IPS DF 19.7 (cell line): ENCODE measurements around the gene NDUFB11.

Experiments
- DNase-seq: peaks from one replicate; pipeline ENCODE4 v3.0.0-alpha.2; 2013; ENCODE audit warnings: low read depth, low spot score

Gene NDUFB11

DNA sequence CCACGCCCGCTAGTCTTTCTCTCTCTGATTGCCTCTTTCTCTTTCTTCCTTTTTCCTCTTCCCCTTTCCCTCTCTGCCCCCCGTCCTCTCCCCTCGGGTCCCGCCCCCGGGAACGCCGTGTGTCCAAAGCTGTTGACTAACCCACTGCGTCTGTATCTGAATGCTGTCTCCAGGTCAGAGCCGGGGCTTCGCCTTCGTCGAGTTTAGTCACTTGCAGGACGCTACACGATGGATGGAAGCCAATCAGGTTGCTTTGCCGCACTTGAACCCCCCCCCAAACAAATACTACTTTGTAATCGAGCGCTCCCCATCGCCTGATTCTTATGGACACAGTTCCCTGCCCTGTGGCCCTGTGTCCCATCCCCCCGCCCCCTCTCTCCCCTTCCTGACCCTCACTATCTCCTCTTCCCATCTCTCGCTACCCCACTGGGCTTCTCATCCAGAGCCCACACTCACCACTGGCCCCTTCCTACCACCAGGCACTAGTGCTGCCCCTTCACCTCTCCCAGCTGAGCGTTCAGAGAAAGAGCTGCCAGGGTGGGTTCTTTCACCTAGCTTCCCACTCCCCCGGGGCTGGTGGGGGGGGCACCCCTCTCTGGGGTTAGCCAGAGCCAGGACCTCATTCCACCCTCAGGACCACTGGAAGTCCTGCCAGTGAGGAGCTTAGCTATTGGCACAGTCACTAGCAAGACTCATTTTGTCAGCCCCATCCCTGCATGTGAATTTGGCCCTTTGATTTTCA lies 30.5 kb upstream of the NDUFB11 start:
- DNase-seq: no peak

DNA sequence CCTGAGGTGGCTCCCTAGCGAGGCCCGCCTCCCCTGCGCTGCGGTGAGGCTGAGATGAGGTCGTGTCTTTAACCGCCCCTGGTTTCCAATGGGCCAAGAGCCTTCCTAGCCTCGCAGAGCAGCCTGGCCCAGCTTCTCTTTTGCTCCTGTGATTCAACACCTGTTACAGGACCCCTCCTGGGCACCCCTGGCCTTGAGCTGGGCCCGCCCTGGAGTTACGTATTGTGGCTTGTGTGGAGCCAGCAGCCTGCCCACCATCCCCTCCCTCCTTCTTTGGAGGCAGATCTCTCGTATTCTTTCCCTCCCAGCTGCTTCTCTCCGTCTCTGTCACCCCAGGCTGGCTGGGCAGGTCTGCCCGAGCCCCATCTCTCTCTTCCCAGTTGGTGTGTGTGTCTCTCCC lies 29.9 kb upstream of the NDUFB11 start:
- DNase-seq: no peak

DNA sequence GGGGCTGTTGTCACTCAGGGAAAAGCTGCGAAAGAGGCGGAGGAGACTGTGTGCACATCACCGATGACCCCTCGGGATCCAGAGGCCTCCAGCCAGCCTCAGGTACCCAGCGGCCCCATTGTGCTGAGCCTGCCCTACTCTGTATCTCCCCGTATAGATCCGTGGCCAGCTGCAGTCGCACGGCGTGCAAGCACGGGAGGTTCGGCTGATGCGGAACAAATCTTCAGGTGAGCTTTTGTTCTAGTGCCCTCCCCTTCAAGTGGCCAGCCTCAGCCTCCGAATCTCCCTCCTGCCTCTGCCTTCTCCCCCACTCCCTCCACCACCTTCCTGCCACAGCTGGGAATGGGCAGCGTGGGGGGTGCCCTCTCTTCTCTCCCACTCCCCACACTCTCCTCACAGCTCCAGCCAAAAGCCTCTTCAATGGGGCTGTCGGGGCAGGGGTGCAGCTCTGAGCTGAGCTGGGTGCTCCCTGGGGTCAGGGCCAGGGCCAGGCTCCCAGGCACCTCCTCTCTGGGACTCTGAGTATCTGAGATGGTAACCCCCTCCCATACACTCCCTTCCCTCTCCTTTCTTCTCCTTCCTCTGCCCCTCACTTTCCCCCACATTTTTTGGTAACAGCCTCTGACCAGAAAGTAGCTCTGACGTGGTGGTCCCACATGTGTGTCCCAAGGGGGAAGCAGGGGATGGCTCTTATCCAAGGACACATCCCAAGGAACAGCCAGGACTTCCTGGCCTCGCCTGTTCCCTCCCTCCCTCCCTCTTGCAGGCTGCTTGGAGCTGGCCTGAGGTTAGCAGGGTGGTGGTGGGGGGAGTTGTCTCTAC lies 28.7 kb upstream of the NDUFB11 start:
- no peak for DNase-seq

DNA sequence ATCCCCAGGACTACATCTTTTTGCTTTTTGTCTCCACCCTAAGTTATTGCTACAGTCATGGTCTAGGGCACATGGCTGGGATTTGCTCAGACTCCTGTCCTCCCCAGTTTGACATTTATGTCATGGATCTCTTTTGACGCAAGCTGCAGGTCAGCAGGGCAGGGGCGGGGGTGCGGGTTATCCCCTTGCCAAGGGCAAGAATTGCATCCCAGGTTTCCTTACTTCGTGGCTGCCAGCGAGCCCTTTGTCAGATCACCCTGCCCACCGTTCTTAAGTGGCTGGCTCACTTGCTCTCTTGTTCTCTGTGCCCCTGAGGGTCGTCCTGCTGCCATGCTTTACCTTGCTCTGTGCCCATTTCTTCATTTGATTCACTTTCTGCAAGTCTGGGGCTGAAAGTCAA lies 28.0 kb upstream of the NDUFB11 start:
- no peak for DNase-seq

DNA sequence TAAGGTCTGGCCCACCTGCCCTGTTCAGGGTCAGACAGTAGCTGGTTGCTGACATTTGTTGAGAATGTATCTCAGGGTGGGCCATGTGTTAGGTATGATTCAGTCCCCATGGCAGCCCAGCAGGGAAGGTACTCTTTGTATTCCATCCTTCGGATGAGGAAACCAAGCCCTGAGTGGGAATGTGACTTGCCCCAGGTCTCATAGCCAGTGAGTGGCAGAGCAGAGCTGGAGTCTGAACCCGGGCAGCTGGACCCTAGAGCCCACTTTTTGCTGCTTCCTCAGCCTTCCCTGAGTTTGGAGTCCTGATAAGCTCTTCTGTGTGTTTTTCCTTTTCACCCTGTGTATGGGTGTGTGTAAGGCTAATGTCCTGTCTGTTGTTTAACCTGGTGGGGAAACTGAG lies 27.5 kb upstream of the NDUFB11 start:
- no peak for DNase-seq

DNA sequence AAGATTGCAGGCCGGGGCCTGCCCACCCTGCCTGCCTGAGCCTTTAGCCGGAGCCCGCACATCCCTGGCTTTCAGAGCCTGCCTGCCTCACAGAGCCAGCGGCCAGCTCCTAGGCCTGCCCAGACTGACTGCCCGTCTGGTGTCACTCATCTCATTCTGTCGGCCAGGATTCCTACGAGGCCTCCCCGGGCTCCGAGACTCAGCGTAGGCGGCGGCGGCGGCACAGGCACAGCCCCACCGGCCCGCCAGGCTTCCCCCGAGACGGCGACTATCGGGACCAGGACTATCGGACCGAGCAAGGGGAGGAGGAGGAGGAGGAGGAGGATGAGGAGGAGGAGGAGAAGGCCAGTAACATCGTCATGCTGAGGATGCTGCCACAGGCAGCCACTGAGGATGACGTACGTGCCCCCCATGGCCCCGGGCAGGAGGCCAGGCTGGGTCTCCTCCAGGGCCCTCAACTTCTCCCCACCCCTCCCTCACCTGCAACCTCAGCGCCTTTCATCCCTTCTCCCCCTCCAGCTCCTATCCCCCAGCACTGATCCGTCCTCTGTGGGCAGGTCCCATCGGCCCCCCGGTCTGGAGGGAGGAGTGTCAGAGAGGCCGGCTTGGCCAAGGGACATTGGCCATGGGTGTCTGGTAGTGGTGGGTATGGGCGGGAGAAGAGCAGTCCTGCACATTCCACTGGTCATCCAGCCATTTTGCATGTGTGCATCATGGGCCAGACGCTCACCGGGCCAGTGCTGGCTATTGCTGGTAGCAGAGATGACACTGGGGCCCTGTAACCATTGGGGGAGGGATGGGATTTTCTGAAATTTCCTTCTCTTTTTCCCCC lies 26.6 kb upstream of the NDUFB11 start:
- no peak for DNase-seq

DNA sequence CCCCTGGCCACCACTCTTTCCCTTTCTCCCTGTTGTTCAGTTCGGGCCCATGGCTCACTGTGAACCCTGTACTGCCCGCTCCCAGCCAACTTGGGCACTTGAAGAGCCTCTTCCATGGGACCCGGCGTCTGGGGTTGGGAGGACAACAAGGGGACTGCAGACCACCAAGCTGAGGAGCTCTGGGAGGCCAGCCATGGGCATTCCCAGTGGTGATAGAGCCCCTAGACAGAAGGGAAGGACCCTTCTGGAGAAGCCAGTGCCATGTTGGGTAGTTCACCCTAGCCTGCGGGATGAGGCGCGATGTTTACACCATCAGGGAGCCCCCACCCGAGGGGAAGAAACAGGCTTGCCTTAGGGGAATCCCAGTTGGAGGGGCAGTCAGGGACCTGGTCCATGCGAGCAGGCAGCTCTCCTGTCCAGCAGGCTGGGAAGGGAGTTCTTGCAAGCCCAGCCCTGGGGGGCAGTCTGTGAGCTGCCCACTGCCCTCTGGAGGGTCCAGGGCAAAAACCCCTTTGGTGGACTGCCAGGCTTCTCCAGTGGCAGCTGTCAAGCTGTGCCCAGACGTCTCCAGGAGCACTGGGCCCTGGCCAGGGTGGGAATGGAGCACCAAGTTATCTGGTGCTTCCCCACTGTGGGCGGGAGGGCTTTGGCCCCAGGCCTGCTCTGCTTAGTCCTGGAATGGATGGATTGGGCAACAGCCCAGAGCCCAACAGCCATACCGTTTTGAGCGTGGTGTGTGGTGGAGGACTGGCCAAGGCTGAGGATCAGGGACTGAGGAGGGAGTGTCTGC lies 25.4 kb upstream of the NDUFB11 start:
- no peak for DNase-seq

DNA sequence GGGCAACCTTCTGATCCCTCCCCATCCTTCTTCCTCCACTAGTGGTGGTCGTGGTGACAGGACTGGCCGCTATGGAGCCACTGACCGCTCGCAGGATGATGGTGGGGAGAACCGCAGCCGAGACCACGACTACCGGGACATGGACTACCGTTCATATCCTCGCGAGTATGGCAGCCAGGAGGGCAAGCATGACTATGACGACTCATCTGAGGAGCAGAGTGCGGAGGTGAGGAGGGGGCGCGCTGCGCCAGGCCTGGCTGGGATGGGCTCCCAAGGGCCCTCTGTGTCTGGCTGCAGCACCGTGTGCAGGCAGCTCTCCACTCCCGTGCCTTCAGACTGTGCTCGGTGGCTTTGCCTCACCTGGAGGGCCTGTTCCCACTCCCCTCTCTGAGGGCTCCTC lies 24.8 kb upstream of the NDUFB11 start:
- DNase-seq: no peak

DNA sequence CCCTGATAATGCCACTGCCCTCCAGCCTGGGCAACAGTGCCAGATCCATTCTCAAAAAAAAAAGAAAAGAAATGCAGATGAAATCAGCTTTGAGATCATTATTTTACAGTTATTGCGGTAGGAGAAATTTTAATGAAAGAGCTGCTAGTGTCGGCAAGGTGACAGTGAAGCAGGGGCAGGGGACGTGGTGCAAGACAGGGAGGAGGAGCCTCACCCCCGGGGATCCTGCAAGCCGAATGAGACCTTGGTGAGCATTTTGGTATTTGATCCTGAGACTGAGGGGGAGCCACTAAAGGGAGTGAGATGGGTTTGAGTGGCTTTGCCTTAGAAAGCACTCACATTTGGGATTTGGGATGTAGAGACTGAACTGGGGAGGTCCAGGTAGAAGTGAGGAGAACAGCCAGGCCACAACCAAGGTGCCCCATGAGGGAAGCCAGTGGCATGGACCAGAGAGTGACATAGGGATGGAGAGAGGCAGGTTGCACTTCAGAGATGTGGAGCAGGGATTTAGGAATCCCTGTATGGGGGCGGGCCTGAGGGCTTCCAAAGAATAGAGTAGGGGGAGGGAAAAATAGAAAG lies 24.1 kb upstream of the NDUFB11 start:
- DNase-seq: no peak

DNA sequence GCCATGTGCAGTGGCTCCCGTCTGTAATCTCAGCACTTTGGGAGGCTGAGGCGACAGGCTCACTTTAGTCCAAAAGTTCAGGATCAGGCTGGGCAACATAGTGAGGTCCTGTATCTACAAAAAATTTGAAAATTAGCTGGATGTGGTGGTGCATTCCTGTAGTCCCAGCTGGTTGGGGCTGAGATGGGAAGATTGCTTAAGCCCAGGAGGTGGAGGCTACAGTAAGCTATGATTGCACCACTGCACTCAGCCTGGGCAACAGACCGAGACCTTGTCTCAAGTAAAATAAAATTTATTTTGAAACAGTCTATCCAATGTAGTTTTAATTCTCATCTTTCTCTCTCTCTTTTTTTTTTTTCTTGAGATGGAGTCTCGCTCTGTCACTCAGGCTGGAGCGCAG lies 21.6 kb upstream of the NDUFB11 start:
- DNase-seq: no peak

DNA sequence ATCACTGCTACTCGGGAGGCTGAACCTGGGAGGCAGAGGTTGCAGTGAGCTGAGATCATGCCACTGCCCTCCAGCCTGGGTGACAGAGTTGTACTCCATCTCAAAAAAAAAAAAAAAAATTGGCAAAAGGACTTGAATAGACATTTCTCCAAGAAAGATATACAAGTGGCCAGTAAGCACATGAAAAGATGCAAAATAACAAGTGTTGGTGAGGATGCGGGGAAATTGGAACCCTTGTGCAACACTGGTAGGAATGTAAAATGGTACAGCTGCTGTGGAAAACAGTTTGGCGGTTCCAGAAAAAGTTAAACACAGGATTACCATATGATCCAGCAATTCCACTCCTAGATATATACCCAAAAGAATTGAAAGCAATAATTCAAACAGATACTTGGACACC lies 19.9 kb upstream of the NDUFB11 start:
- no peak for DNase-seq

DNA sequence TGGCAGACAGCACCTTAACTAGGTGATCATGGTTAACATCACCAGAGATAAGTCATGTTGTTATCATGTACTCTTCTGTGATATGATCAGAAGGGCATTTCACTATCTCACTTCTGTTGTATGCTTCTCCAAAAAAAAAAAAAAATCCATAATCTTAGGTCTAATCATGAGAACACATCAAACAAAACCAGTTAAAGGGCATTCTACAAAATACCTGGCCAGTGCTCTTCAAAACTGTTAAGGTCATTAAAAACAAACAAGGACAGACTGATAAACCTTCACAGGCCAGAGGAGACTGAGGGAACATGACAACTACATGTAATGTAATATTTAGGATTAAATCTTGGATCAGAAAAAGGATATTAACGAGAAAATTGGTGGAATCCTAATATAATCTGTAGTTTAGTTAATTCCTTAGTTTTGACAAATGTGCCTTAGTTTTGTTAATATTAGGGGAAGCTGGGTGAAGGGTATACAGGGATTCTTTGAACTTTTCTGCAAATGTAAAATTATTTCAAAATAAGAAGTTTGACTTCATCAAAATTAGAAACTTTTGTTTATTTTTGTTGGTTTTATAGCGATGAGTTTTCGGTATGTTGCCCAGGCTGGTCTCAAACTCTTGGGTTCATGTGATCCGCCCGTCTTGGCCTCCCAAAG lies 18.6 kb upstream of the NDUFB11 start:
- DNase-seq: no peak

DNA sequence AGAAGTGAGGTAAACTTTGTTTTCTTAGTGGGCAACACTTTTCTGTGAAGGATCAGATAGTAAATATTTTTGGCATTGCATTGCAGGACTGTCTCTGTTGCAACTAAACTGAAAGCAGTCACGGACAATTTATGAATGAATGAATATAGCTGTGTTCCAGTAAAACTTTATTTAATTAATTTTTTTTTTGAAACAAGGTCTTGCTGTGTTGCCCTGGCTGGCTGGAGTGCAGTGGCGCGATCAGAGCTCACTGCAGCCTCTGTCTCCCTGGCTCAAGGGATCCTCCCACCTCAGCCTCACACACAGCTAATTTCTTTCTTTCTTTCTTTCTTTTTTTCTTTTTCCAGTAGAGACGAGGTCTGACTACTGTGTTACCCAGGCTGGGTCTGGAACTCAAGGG lies 16.3 kb upstream of the NDUFB11 start:
- no peak for DNase-seq

DNA sequence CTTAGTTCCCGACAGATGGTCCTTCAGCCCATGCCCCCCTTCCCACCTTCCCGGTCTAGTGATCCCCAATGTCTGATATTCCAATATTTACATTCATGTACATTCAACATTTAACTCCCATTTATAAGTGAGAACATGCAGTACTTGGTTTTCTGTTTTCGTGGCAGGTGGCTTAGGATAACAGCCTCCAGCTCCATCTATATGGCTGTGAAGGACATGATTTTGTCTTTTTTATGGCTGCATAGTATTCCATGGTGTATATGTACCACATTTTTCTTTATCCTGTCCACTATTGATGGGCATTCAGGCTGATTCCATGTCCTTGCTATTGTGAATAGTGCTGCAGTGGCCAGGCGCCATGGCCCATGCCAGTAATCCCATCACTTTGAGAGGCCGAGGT lies 14.3 kb upstream of the NDUFB11 start:
- DNase-seq: no peak

DNA sequence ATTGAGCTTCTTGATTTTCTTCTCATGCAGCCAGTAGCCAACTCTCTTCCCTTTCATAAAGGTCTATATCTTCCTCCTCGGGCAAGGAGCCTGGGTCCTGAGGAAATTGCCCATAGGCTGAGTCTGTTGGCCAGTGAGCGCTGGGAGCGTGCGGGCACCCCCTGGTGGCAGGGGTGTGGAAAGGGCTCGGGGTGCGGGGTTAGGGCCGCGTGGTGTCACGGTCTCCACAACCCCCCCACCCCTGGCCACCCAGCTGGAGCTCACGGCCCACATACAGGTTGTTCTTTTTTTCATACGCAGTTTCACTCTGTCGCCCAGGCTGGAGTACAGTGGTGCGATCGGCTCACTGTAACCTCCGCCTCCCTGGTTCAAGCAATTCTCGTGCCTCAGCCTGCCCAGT lies 13.6 kb upstream of the NDUFB11 start:
- no peak for DNase-seq

DNA sequence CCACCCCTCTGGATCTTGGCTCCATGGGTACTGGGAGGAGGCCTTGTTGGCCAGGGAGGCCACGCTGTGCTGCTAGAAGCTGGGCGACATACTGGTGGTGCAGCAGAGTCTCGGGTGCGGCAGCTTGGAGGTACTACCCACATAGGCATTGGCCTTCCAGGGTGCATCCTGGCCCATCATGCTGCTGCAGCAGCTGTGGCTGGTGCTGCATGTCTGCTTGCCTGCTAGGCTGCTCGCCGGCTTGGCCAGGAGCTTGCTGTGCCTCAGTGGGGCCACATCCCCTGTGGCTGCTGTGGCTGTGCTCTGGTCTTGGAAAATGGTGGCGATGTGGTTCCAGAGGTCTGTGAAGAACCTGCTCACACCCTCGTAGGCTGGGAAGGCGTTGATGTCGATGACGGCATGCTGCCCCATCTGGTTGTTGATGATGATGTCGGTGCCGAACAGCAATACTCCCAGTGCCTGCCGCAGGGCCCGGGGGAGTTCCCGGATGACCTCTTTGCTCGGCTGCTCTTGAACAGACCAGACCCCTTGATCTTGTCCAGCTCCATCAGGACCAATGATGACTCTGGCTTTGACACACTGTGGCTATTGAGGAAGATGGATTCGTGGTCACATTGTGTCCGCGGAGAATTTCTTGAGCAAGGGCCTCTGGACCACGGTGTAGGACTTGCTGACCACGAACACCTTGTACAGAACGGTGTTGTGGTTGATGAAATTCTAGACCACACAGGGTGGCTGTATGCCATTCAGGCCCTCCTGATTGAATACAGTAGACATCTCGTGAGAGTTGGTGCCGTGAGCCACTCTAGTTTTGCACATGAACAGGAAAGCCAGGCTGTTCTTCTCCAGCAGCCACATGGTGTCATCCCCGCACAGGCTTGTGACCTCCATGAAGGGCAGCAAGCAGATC lies 12.4 kb upstream of the NDUFB11 start:
- DNase-seq: no peak

DNA sequence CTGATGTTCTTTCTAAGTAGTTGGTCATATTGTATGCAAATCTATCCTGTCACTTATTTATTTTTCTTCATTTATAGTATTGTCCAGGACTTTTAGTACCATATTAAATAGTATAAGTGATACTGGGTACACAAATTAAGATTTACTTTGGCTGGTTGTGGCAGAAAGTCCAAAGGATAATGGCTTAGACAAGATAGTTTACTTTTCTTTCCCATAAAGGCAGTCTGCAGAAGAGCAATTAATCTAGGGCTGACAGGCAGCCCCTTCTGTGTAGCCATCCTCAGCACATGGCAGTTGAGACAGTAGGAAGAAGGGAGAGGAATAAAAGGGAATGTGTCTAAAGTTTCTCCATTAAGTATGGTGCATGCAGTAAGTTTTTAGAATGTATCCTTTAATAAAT lies 6.9 kb upstream of the NDUFB11 start:
- no peak for DNase-seq

DNA sequence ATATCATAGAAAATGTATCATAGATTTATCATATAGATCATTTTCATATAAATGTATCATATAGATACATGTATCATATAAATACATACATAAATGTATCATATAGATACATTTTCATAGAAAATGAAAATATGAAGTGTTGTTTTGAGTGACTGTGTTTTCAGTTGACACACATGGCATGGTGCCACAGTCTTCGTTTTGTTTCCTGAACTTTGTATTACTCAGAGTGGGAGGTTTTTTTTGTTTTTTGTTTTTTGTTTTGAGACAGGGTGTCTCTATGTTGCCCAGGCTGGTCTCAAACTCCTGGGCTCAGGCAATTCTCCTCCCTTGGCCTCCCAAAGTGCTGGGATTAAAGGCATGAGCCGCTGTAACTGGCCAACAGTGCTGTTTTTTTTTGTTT lies 4.4 kb upstream of the NDUFB11 start:
- no peak for DNase-seq
